Activated B cell treated with CpG ODN at 0.5 μM for 24 hours (primary cell): Measurements from ENCODE around the gene FOXC1. TPM values are rescaled to one million over a fixed set of nuclear protein-coding genes. Genes with fewer than 3 reads are reported as not detected.

Experiments
- ATAC-seq: fragments of 200-7000 bp; cut with Tn5 transposase; one replicate; pipeline ENCODE4 v1.10.0; 2021; ENCODE audit warnings: low read depth, mild to moderate bottlenecking, moderate library complexity
- CTCF ChIA-PET: fragments of 350-600 bp; sonication (Branson Sonifier 250); formaldehyde crosslinking; loops from one replicate; lab custom pipeline; 2021; ENCODE audit warnings: antibody characterized with exemption; lab: Charles Lee
- POLR2A ChIA-PET: fragments of 350-600 bp; sonication (Branson Sonifier 250); formaldehyde crosslinking; loops from one replicate; lab custom pipeline; 2021; ENCODE audit warnings: antibody characterized with exemption; lab: Charles Lee
- DNase-seq: peaks from one replicate; pipeline ENCODE4 v3.0.0; 2022
- H3K27ac Mint-ChIP-seq: one replicate; pipeline ENCODE4 v1.8.0; 2020; ENCODE audit warnings: mixed read lengths
- H3K27me3 Mint-ChIP-seq: one replicate; pipeline ENCODE4 v1.8.0; 2021; ENCODE audit warnings: mixed read lengths
- H3K36me3 Mint-ChIP-seq: one replicate; pipeline ENCODE4 v1.8.0; 2021; ENCODE audit warnings: low read depth, mixed read lengths
- H3K4me1 Mint-ChIP-seq: one replicate; pipeline ENCODE4 v1.8.0; 2021; ENCODE audit warnings: mixed read lengths
- H3K4me3 Mint-ChIP-seq: one replicate; pipeline ENCODE4 v1.8.0; 2020; ENCODE audit warnings: mild to moderate bottlenecking, mixed read lengths
- H3K9me3 Mint-ChIP-seq: one replicate; pipeline ENCODE4 v1.8.0; 2020; ENCODE audit warnings: mixed read lengths
- CTCF ChIP-seq: fragments of 200-600 bp; IDR thresholded peaks from one replicate; pipeline ENCODE4 v1.8.0; 2022; ENCODE audit warnings: antibody characterized with exemption, mild to moderate bottlenecking
- intact Hi-C: fragments of 100-400 bp; cut with micrococcal nuclease; formaldehyde crosslinking; loops from one replicate; pipeline ENCODE4 v1.15.1; 2024
- total RNA-seq: library from RNA; stranded (reverse); gene quantifications from 2 replicates; pipeline ENCODE4 v1.2.3, GENCODE V29; 2022

The FOXC1 gene
- total RNA-seq, 1 donor from 2014 or later: 1.00 TPM

GRCh38 chr6:1587977-1588376 lies 21.7 kb upstream of the FOXC1 start:
- Mint-ChIP-seq H3K9me3 (no peaks in the 10 kb centered on the region), H3K27ac (no peak overlapping the region), H3K27me3 (peaks cover 17% of the 10 kb centered on the region), H3K4me3 (no peak overlapping the region), H3K36me3 (no peaks in the 10 kb centered on the region), H3K4me1 (no peaks in the 10 kb centered on the region)
- CTCF ChIA-PET: no interaction called here
- DNase-seq (no peak), ATAC-seq (no peak)
- no peak for TF ChIP-seq CTCF
- intact Hi-C loops: no loop called here
- POLR2A ChIA-PET: no interaction called here

- H3K4me3 Mint-ChIP-seq: no peak overlapping the region
- H3K36me3 Mint-ChIP-seq: no peaks in the 10 kb centered on the region
- no peaks in the 10 kb centered on the region for H3K9me3 Mint-ChIP-seq
- H3K27ac Mint-ChIP-seq: no peak overlapping the region
- peaks cover 18% of the 10 kb centered on the region for H3K27me3 Mint-ChIP-seq
- no peak for DNase-seq
- intact Hi-C loops: no loop called here
- H3K4me1 Mint-ChIP-seq: no peaks in the 10 kb centered on the region
- ChIA-PET POLR2A (no interaction called here), CTCF (no interaction called here)
- no peak for ATAC-seq
- no peak for TF ChIP-seq CTCF
Observed at GRCh38 chr6:1589208-1589607, 20.5 kb upstream of the FOXC1 start.

- POLR2A ChIA-PET: no interaction called here
- H3K27ac Mint-ChIP-seq: no peak overlapping the region
- CTCF ChIA-PET: interaction anchor here (1.6 kb wide), 1 partner anchor 1043 kb away, joined by 5 read pairs; no protein-coding TSS in a partner anchor
- H3K9me3 Mint-ChIP-seq: no peaks in the 10 kb centered on the region
- H3K36me3 Mint-ChIP-seq: no peaks in the 10 kb centered on the region
- ATAC-seq (no peak), DNase-seq (no peak)
- H3K27me3 Mint-ChIP-seq: peaks cover 22% of the 10 kb centered on the region
- H3K4me3 Mint-ChIP-seq: no peak overlapping the region
- intact Hi-C loops: no loop called here
- TF ChIP-seq CTCF: no peak
- no peaks in the 10 kb centered on the region for H3K4me1 Mint-ChIP-seq
Observed at GRCh38 chr6:1590580-1590979, 19.1 kb upstream of the FOXC1 start.

- no peak overlapping the region for H3K4me3 Mint-ChIP-seq
- no peak for TF ChIP-seq CTCF
- no peak for ATAC-seq
- H3K27me3 Mint-ChIP-seq: peaks cover 24% of the 10 kb centered on the region
- H3K9me3 Mint-ChIP-seq: no peaks in the 10 kb centered on the region
- H3K36me3 Mint-ChIP-seq: no peaks in the 10 kb centered on the region
- ChIA-PET CTCF (interaction anchor here (1.2 to 1.6 kb wide), 2 partner anchors 513 to 1043 kb away, joined by 3 to 5 read pairs; no protein-coding TSS in a partner anchor), POLR2A (no interaction called here)
- no peak for DNase-seq
- H3K4me1 Mint-ChIP-seq: peaks cover 3% of the 10 kb centered on the region
- intact Hi-C loops: no loop called here
- H3K27ac Mint-ChIP-seq: no peak overlapping the region
Observed at GRCh38 chr6:1591243-1591642, 18.5 kb upstream of the FOXC1 start.

- no peaks in the 10 kb centered on the region for H3K36me3 Mint-ChIP-seq
- ChIA-PET POLR2A (no interaction called here), CTCF (interaction anchor here (1.1 to 1.2 kb wide), 2 partner anchors 512 to 1043 kb away, joined by 3 to 4 read pairs; no protein-coding TSS in a partner anchor)
- H3K9me3 Mint-ChIP-seq: no peaks in the 10 kb centered on the region
- no peak for ATAC-seq
- no peak overlapping the region for H3K4me3 Mint-ChIP-seq
- TF ChIP-seq CTCF: no peak
- peaks cover 3% of the 10 kb centered on the region for H3K4me1 Mint-ChIP-seq
- no peak for DNase-seq
- peaks cover 27% of the 10 kb centered on the region for H3K27me3 Mint-ChIP-seq
- H3K27ac Mint-ChIP-seq: no peak overlapping the region
- intact Hi-C loops: no loop called here
Observed at GRCh38 chr6:1591926-1592325, 17.8 kb upstream of the FOXC1 start.
